IMR-90 (cell line): Measurements from ENCODE around the gene SERPINA1. TPM values are rescaled to one million over a fixed set of nuclear protein-coding genes. Genes with fewer than 3 reads are reported as not detected.

ENCODE experiments used
- ATAC-seq: fragments of 200-7000 bp; cut with Tn5 transposase; 2 replicates; pipeline ENCODE4 v1.9.1; 2020; ENCODE audit warnings: low read depth, mild to moderate bottlenecking, moderate library complexity
- BruUV-seq: library from RNA; stranded (reverse); fragments of 400-500 nt; replicated peaks from 2 replicates; lab custom pipeline; 2021; lab: Mats Ljungman, UMichigan
- CTCF ChIA-PET: fragments of 300-600 bp; formaldehyde crosslinking; extraction: SDS; loops from one replicate; lab custom pipeline; 2021; ENCODE audit warnings: antibody characterized with exemption; lab: Yijun Ruan, JAX
- POLR2A ChIA-PET: fragments of 300-600 bp; sonication (Branson Sonifier 250); formaldehyde crosslinking; loops from one replicate; lab custom pipeline; 2022; ENCODE audit warnings: antibody characterized with exemption; ENCODE audit not compliant: unreplicated experiment; lab: Charles Lee
- DNase-seq: peaks from one replicate; pipeline ENCODE4 v3.0.0; 2013
- H2AFZ ChIP-seq: replicated peaks from 2 replicates; pipeline ENCODE3; 2013; ENCODE audit warnings: low read length, mild to moderate bottlenecking; ENCODE audit not compliant: poor library complexity
- H2AK5ac ChIP-seq: 2 replicates; pipeline ENCODE4 v1.6.1; 2013; ENCODE audit warnings: low read depth, low read length, inconsistent platforms
- H2AK9ac ChIP-seq: replicated peaks from 2 replicates; pipeline ENCODE3; 2013; ENCODE audit warnings: mild to moderate bottlenecking, low read depth, low read length, moderate library complexity; ENCODE audit not compliant: poor library complexity
- H2BK120ac ChIP-seq: 2 replicates; pipeline ENCODE4 v1.6.1; 2013; ENCODE audit warnings: low read depth, low read length, inconsistent platforms
- H2BK15ac ChIP-seq: 3 replicates; pipeline ENCODE4 v1.6.1; 2013; ENCODE audit warnings: low read depth, low read length, inconsistent platforms
- H2BK20ac ChIP-seq: 2 replicates; pipeline ENCODE4 v1.6.1; 2013; ENCODE audit warnings: low read depth, mild to moderate bottlenecking, inconsistent platforms, low read length, moderate library complexity
- H2BK5ac ChIP-seq: 2 replicates; pipeline ENCODE4 v1.6.1; 2013; ENCODE audit warnings: mild to moderate bottlenecking, low read depth, low read length, inconsistent platforms; ENCODE audit not compliant: poor library complexity, severe bottlenecking
- H3K14ac ChIP-seq: replicated peaks from 2 replicates; pipeline ENCODE4 v1.6.1; 2013; ENCODE audit warnings: low read depth, low read length, inconsistent platforms
- H3K18ac ChIP-seq: 2 replicates; pipeline ENCODE4 v1.6.1; 2013; ENCODE audit warnings: low read depth, low read length, control low read depth
- H3K23ac ChIP-seq: 2 replicates; pipeline ENCODE4 v1.6.1; 2013; ENCODE audit warnings: low read depth, low read length, inconsistent platforms
- H3K27ac ChIP-seq: 2 replicates; pipeline ENCODE4 v1.5.1; 2013; ENCODE audit warnings: mild to moderate bottlenecking, control low read depth, low read length; ENCODE audit not compliant: insufficient read depth
- H3K27me3 ChIP-seq: 2 replicates; pipeline ENCODE4 v1.6.1; 2013; ENCODE audit warnings: low read length; ENCODE audit not compliant: control insufficient read depth, insufficient read depth
- H3K36me3 ChIP-seq: 2 replicates; pipeline ENCODE4 v1.6.1; 2013; ENCODE audit warnings: low read length, mixed read lengths; ENCODE audit not compliant: control insufficient read depth, insufficient read depth
- H3K4ac ChIP-seq: 2 replicates; pipeline ENCODE4 v1.6.1; 2013; ENCODE audit warnings: low read depth, low read length, inconsistent platforms
- H3K4me1 ChIP-seq: 2 replicates; pipeline ENCODE4 v1.6.1; 2013; ENCODE audit warnings: low read length, mixed read lengths; ENCODE audit not compliant: control insufficient read depth, insufficient read depth
- H3K4me2 ChIP-seq: 2 replicates; pipeline ENCODE4 v1.6.1; 2013; ENCODE audit warnings: low read depth, mild to moderate bottlenecking, control low read depth, low read length, moderate library complexity
- H3K4me3 ChIP-seq: 2 replicates; pipeline ENCODE4 v1.5.1; 2013; ENCODE audit warnings: low read depth, mild to moderate bottlenecking, control low read depth, low read length, moderate library complexity; ENCODE audit not compliant: insufficient read depth
- H3K56ac ChIP-seq: 2 replicates; pipeline ENCODE4 v1.6.1; 2013; ENCODE audit warnings: low read length, inconsistent platforms; ENCODE audit not compliant: insufficient read depth; ENCODE audit errors: extremely low read depth
- H3K79me1 ChIP-seq, 2 experiments: 2 replicates each; pipeline ENCODE4 v1.6.1; 2013; ENCODE audit warnings: low read length in 2 of 2, inconsistent platforms in 1 of 2, low read depth in 1 of 2
- H3K9ac ChIP-seq: 2 replicates; pipeline ENCODE4 v1.6.1; 2013; ENCODE audit warnings: low read depth, low read length, control low read depth
- H3K9me1 ChIP-seq: 2 replicates; pipeline ENCODE4 v1.6.1; 2013; ENCODE audit warnings: low read length, inconsistent platforms; ENCODE audit not compliant: insufficient read depth
- H3K9me3 ChIP-seq: 2 replicates; pipeline ENCODE4 v1.6.1; 2013; ENCODE audit warnings: low read length; ENCODE audit not compliant: control insufficient read depth, insufficient read depth
- H4K20me1 ChIP-seq: 2 replicates; pipeline ENCODE4 v1.6.1; 2013; ENCODE audit warnings: low read length, inconsistent platforms; ENCODE audit not compliant: insufficient read depth
- H4K5ac ChIP-seq: 2 replicates; pipeline ENCODE4 v1.6.1; 2013; ENCODE audit warnings: mild to moderate bottlenecking, low read depth, low read length, control low read depth
- H4K8ac ChIP-seq, 2 experiments: 2 replicates each; pipeline ENCODE4 v1.6.1; 2013; ENCODE audit warnings: low read depth in 2 of 2, low read length in 2 of 2, control low read depth in 1 of 2, inconsistent platforms in 1 of 2
- H4K91ac ChIP-seq: 2 replicates; pipeline ENCODE4 v1.6.1; 2013; ENCODE audit warnings: low read depth, low read length, inconsistent platforms; ENCODE audit not compliant: insufficient read depth
- BHLHE40 ChIP-seq: fragments of 150-350 bp; IDR thresholded peaks from 2 replicates; pipeline ENCODE4 v1.6.1; 2016; ENCODE audit warnings: mild to moderate bottlenecking, low read depth, low read length
- CEBPB ChIP-seq: IDR thresholded peaks from 2 replicates; pipeline ENCODE4 v1.6.1; 2012; ENCODE audit warnings: low read depth, low read length, improper control_type of control experiment
- CHD1 ChIP-seq: IDR thresholded peaks from 2 replicates; pipeline ENCODE4 v1.6.1; 2012; ENCODE audit warnings: low read depth, low read length, improper control_type of control experiment
- FOS ChIP-seq: fragments of 150-350 bp; IDR thresholded peaks from 2 replicates; pipeline ENCODE4 v1.6.1; 2016; ENCODE audit warnings: low read depth, low read length
- MAZ ChIP-seq: IDR thresholded peaks from 2 replicates; pipeline ENCODE4 v1.6.1; 2012; ENCODE audit warnings: low read depth, mild to moderate bottlenecking, low read length, improper control_type of control experiment, moderate library complexity, borderline replicate concordance
- MXI1 ChIP-seq: IDR thresholded peaks from 2 replicates; pipeline ENCODE4 v1.6.1; 2012; ENCODE audit warnings: low read depth, mild to moderate bottlenecking, low read length, moderate library complexity, borderline replicate concordance
- NFE2L2 ChIP-seq: fragments of 150-350 bp; IDR thresholded peaks from 2 replicates; pipeline ENCODE4 v1.6.1; 2016; ENCODE audit warnings: low read depth, mild to moderate bottlenecking, low read length
- POLR2A ChIP-seq: IDR thresholded peaks from 2 replicates; pipeline ENCODE4 v1.6.1; 2012; ENCODE audit warnings: mild to moderate bottlenecking, low read depth, low read length
- RAD21 ChIP-seq: IDR thresholded peaks from 2 replicates; pipeline ENCODE4 v1.6.1; 2012; ENCODE audit warnings: low read length, improper control_type of control experiment
- RCOR1 ChIP-seq: IDR thresholded peaks from 2 replicates; pipeline ENCODE4 v1.6.1; 2012; ENCODE audit warnings: mild to moderate bottlenecking, low read length, improper control_type of control experiment; ENCODE audit not compliant: insufficient replicate concordance
- SMC3 ChIP-seq: fragments of 150-350 bp; IDR thresholded peaks from 2 replicates; pipeline ENCODE4 v1.6.1; 2016; ENCODE audit warnings: low read depth, mild to moderate bottlenecking, antibody characterized with exemption, low read length, moderate library complexity
- WGBS, 2 experiments: methylation state at CpG; one replicate each; pipeline versions ENCODE4 v1.1.5 to v1.1.7; 2013; ENCODE audit warnings: missing lambda C conversion rate in 2 of 2; ENCODE audit not compliant: insufficient read length in 1 of 2; ENCODE audit errors: extremely low coverage in 2 of 2; 5-methylcytosine and 5-hydroxymethylcytosine counted together
- dilution Hi-C: fragments of 300-500 bp; cut with HindIII; formaldehyde crosslinking; loops from one replicate; pipeline ENCODE4 v1.14.3; 2018; ENCODE audit warnings: low sequenced_read_pairs; ENCODE audit not compliant: unreplicated experiment
- in situ Hi-C: fragments of 300-500 bp; cut with MboI; formaldehyde crosslinking; loops from 3 replicates; pipeline ENCODE4 v1.14.3; 2019; ENCODE audit warnings: low sequenced_read_pairs, inconsistent platforms, mixed read lengths
- intact Hi-C: fragments of 100-400 bp; cut with micrococcal nuclease; formaldehyde crosslinking; loops from 2 replicates; pipeline ENCODE4 v1.10.0; 2022
- polyA plus RNA-seq, 3 experiments: library from polyadenylated mRNA; depleted of rRNA; stranded (reverse); fragments of >200 nt; gene quantifications; 2 replicates each; pipeline ENCODE4 v1.2.3, GENCODE V29; 2012; ENCODE audit warnings: low replicate concordance in 1 of 3
- total RNA-seq: library from RNA; depleted of rRNA; stranded (reverse); fragments of >200 nt; gene quantifications from 2 replicates; pipeline ENCODE4 v1.2.3, GENCODE V29; 2012
- TF ChIP-seq, protein P1 (sequence below): fragments of 150-350 bp; IDR thresholded peaks from 2 replicates; pipeline ENCODE4 v1.6.1; 2017; ENCODE audit warnings: mild to moderate bottlenecking, antibody characterized with exemption, low read length, low read depth
- TF ChIP-seq, protein P2 (sequence below): fragments of 150-350 bp; IDR thresholded peaks from 2 replicates; pipeline ENCODE4 v1.6.1; 2016; ENCODE audit warnings: low read depth, mild to moderate bottlenecking, low read length, moderate library complexity, borderline replicate concordance
- TF ChIP-seq, protein P3 (sequence below): conservative IDR thresholded peaks from 2 replicates; pipeline ENCODE4 v1.5.1; 2012; ENCODE audit warnings: mild to moderate bottlenecking, low read depth, low read length, improper control_type of control experiment

Gene SERPINA1
- total and polyA plus RNA-seq, 2 of the 4 experiments (the other 2 are of a cell fraction) = 0.54 to 1.2 TPM

DNA sequence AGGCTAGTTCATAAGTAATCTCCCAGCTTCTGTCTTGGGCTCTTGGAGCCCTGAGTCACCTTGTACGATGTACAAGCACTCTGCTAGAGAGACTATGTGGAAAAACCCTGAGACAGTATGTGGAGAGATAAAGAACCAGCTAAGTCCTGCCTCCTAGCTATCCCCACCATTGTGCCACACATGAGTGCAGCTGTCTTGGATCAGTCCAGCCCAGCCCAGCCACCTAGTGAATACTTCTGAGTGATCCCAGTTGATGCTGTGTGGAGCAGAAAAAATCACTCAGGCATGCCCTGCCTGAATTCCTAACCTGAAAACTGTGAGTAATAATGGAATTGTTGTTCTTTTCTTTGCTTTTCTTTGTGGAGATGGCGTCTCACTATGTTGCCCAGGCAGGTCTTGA is 60.2 kb downstream of the SERPINA1 start:
- BruUV-seq = no TSS peak
- Histone ChIP-seq H4K91ac (no peak overlapping the region), H3K14ac (no peak overlapping the region), H2AK5ac (no peak overlapping the region), H2AFZ (no peak overlapping the region), H3K27ac (no peak overlapping the region), H2BK20ac (no peak overlapping the region), H3K9me1 (no peaks in the 10 kb centered on the region), H3K4me2 (no peak overlapping the region), H3K4ac (no peak overlapping the region), H3K9ac (no peak overlapping the region), H3K18ac (no peak overlapping the region), H3K36me3 (no peaks in the 10 kb centered on the region), H3K23ac (no peak overlapping the region), H4K20me1 (no peaks in the 10 kb centered on the region), H3K79me1 (no peaks in the 10 kb centered on the region), H2BK120ac (no peak overlapping the region), H3K56ac (no peak overlapping the region), H2BK15ac (no peak overlapping the region), H3K9me3 (no peaks in the 10 kb centered on the region), H4K5ac (no peak overlapping the region), H3K4me1 (no peaks in the 10 kb centered on the region; the same call in 1 of the 2 replicates), H3K27me3 (no peaks in the 10 kb centered on the region; the same call in 1 of the 2 replicates), H4K8ac (no peak overlapping the region), H3K4me3 (no peak overlapping the region), H2AK9ac (no peak overlapping the region), H2BK5ac (no peak overlapping the region)
- DNase-seq (no peak), ATAC-seq (no peak)
- no CpG with 5 or more reads among the region's 2 CpGs for WGBS, 2 experiments
- in situ Hi-C loops = no loop called here
- TF ChIP-seq RCOR1 (no peak), FOS (no peak), CEBPB (no peak), MXI1 (no peak), MAZ (no peak), POLR2A (no peak), CHD1 (no peak), BHLHE40 (no peak), NFE2L2 (no peak), SMC3 (no peak), RAD21 (no peak)
- TF ChIP-seq, protein P1, sequence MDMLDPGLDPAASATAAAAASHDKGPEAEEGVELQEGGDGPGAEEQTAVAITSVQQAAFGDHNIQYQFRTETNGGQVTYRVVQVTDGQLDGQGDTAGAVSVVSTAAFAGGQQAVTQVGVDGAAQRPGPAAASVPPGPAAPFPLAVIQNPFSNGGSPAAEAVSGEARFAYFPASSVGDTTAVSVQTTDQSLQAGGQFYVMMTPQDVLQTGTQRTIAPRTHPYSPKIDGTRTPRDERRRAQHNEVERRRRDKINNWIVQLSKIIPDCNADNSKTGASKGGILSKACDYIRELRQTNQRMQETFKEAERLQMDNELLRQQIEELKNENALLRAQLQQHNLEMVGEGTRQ = no peak
- TF ChIP-seq, protein P2, sequence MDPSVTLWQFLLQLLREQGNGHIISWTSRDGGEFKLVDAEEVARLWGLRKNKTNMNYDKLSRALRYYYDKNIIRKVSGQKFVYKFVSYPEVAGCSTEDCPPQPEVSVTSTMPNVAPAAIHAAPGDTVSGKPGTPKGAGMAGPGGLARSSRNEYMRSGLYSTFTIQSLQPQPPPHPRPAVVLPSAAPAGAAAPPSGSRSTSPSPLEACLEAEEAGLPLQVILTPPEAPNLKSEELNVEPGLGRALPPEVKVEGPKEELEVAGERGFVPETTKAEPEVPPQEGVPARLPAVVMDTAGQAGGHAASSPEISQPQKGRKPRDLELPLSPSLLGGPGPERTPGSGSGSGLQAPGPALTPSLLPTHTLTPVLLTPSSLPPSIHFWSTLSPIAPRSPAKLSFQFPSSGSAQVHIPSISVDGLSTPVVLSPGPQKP = no peak
- TF ChIP-seq, protein P3, sequence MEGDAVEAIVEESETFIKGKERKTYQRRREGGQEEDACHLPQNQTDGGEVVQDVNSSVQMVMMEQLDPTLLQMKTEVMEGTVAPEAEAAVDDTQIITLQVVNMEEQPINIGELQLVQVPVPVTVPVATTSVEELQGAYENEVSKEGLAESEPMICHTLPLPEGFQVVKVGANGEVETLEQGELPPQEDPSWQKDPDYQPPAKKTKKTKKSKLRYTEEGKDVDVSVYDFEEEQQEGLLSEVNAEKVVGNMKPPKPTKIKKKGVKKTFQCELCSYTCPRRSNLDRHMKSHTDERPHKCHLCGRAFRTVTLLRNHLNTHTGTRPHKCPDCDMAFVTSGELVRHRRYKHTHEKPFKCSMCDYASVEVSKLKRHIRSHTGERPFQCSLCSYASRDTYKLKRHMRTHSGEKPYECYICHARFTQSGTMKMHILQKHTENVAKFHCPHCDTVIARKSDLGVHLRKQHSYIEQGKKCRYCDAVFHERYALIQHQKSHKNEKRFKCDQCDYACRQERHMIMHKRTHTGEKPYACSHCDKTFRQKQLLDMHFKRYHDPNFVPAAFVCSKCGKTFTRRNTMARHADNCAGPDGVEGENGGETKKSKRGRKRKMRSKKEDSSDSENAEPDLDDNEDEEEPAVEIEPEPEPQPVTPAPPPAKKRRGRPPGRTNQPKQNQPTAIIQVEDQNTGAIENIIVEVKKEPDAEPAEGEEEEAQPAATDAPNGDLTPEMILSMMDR = no peak
- dilution Hi-C loops = no loop called here
- intact Hi-C loops = no loop called here
- ChIA-PET POLR2A (no interaction called here), CTCF (no interaction called here)
